IPS-15b (cell line): Measurements from ENCODE around the gene MPRIP.

ENCODE experiments used
- H3K27me3 ChIP-seq: one replicate; pipeline ENCODE4 v1.6.1; 2013; ENCODE audit warnings: low read length; ENCODE audit not compliant: control insufficient read depth, insufficient read depth
- H3K36me3 ChIP-seq: one replicate; pipeline ENCODE4 v1.6.1; 2013; ENCODE audit warnings: low read length; ENCODE audit not compliant: control insufficient read depth, insufficient read depth
- H3K4me1 ChIP-seq: one replicate; pipeline ENCODE4 v1.6.1; 2013; ENCODE audit warnings: mild to moderate bottlenecking, low read length; ENCODE audit not compliant: control insufficient read depth, insufficient read depth
- H3K4me3 ChIP-seq: one replicate; pipeline ENCODE4 v1.5.1; 2013; ENCODE audit warnings: low read depth, low read length
- H3K9ac ChIP-seq: one replicate; pipeline ENCODE4 v1.6.1; 2013; ENCODE audit warnings: low read depth, mild to moderate bottlenecking, low read length
- H3K9me3 ChIP-seq: one replicate; pipeline ENCODE4 v1.6.1; 2013; ENCODE audit warnings: mild to moderate bottlenecking, low read length; ENCODE audit not compliant: control insufficient read depth, insufficient read depth

MPRIP gene

GRCh38 chr17:17025621-17026020 lies 16.6 kb upstream of the MPRIP start:
- Histone ChIP-seq H3K9ac (no peak overlapping the region), H3K4me3 (no peak overlapping the region), H3K9me3 (no peaks in the 10 kb centered on the region), H3K36me3 (no peaks in the 10 kb centered on the region), H3K27me3 (no peaks in the 10 kb centered on the region), H3K4me1 (peaks cover 8% of the 10 kb centered on the region)

DNA sequence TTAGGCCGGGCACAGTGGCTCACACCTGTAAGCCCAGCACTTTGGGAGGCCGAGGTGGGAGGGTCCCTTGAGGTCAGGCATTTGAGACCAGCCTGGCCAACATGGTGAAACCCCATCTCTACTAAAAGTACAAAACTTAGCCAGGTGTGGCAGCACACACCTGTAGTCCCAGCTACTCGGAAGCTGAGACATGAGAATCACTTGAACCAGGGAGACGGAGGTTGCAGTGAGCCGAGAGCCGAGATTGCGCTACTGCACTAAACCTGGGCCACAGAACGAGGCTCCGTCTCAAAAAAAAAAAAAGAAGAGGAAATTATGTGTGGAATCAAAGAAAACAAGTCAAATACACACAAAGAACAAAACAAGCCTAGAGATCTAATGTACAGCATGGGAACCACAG lies 16.1 kb upstream of the MPRIP start:
- Histone ChIP-seq H3K4me1 (peaks cover 8% of the 10 kb centered on the region), H3K9ac (no peak overlapping the region), H3K36me3 (no peaks in the 10 kb centered on the region), H3K9me3 (no peaks in the 10 kb centered on the region), H3K4me3 (no peak overlapping the region), H3K27me3 (no peaks in the 10 kb centered on the region)

- H3K36me3 ChIP-seq: no peaks in the 10 kb centered on the region
- H3K27me3 ChIP-seq: no peaks in the 10 kb centered on the region
- no peak overlapping the region for H3K4me3 ChIP-seq
- no peak overlapping the region for H3K9ac ChIP-seq
- no peaks in the 10 kb centered on the region for H3K9me3 ChIP-seq
- peaks cover 8% of the 10 kb centered on the region for H3K4me1 ChIP-seq
Observed at GRCh38 chr17:17027442-17028058, 14.7 kb upstream of the MPRIP start.

DNA sequence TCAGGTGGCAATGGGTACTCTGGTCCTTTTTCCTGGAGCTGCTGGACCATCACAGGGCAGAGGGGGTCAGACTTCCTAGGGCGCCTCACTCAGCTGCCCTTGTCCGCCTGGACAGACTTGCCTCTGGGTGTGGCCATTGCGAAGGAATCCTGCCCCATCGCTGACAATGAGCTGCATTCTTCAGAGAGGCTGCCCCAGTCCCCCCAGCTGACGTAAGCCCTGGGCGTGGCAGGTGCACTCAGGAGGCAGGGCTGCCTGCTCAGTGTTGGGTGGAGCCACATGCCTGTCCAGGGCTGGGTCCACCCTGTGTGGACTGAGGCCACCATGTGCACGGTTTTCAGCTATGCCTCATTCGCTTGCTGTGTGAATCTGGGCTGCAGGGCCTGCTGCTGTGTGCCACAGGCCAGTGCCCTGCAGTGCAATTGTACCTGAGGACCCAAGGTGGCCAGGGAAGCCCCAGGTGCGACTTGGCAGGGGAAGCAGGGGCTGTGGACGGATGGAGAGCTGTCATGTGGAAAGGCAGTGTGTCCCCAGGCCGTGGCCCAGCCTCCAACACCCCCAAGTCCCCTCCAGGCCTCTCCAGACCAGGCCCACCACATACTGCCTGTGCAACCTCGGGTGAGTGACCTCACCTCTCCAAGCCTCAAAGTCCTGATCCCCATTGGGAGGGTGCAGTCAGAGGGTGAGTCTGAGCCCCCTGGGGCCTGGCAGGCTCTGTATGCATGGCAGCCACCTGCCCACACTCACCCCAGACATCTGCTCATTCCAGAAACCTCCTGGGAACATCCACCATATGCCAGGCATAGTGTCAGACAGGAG lies 14.0 kb upstream of the MPRIP start:
- Histone ChIP-seq H3K9me3 (no peaks in the 10 kb centered on the region), H3K9ac (peak overlapping the region; percentile 8), H3K4me1 (peaks cover 8% of the 10 kb centered on the region), H3K27me3 (no peaks in the 10 kb centered on the region), H3K4me3 (peak overlapping the region; percentile 2), H3K36me3 (no peaks in the 10 kb centered on the region)

DNA sequence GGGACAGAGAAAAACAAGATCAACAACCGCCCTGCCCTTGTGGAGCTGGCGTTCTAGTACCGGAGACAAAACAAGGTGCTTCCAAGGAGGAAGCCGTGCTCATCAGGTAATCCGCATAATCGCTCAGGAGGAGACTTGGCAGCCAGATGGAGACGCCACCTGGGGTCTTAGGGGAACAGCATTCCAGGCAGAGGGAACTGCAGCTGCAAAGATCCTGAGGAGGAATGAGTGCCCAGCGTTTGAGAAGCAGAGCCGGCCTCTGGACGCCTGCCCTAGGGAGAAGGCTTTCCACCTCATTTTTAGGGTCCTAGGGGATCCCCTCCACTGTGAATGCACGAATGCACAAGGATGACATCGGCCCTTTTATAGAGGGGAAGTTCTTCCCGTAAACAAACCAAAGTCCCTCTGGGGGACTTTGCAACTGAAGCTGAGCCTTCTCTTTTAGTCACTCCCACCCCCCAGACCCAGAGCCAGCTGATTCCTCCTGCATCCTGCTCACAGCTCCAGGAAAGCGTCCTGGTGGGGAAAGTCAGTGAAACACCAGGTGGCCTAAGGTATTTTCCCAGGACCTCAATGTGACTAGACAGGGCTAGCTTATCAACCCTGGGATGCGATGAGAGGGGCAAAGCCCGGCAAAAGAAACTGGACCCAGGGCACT lies 13.2 kb upstream of the MPRIP start:
- H3K9me3 ChIP-seq: no peaks in the 10 kb centered on the region
- no peak overlapping the region for H3K4me3 ChIP-seq
- H3K9ac ChIP-seq: no peak overlapping the region
- H3K4me1 ChIP-seq: peaks cover 8% of the 10 kb centered on the region
- no peaks in the 10 kb centered on the region for H3K36me3 ChIP-seq
- H3K27me3 ChIP-seq: no peaks in the 10 kb centered on the region

DNA sequence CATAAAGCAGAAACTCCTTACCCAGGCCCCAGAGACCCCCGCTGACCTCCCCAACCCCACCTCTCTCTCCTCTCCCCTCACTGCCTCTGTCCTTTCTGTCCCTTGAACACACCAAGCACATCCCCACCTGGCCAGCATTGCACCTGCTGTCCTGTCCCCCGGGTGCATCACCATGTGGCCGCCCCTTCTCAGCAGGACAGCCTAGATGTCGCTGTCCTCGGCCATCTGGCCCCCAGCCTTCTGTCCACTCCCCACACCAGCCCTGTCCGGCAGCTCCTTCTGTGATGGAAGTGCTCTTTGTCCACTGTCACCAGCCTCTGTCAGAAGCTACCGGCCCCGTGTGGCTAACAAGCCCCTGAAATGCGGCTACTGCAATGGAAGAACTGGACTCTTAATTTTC lies 12.3 kb upstream of the MPRIP start:
- Histone ChIP-seq H3K27me3 (no peaks in the 10 kb centered on the region), H3K4me1 (peaks cover 8% of the 10 kb centered on the region), H3K36me3 (no peaks in the 10 kb centered on the region), H3K9ac (no peak overlapping the region), H3K4me3 (no peak overlapping the region), H3K9me3 (no peaks in the 10 kb centered on the region)

- Histone ChIP-seq H3K4me1 (peaks cover 8% of the 10 kb centered on the region), H3K9ac (no peak overlapping the region), H3K36me3 (no peaks in the 10 kb centered on the region), H3K9me3 (no peaks in the 10 kb centered on the region), H3K4me3 (no peak overlapping the region), H3K27me3 (no peaks in the 10 kb centered on the region)
Observed at GRCh38 chr17:17030515-17031211, 11.6 kb upstream of the MPRIP start.

GRCh38 chr17:17032131-17032692 lies 10.0 kb upstream of the MPRIP start:
- no peaks in the 10 kb centered on the region for H3K36me3 ChIP-seq
- no peak overlapping the region for H3K4me3 ChIP-seq
- no peaks in the 10 kb centered on the region for H3K27me3 ChIP-seq
- H3K4me1 ChIP-seq: peaks cover 8% of the 10 kb centered on the region
- no peaks in the 10 kb centered on the region for H3K9me3 ChIP-seq
- H3K9ac ChIP-seq: no peak overlapping the region

DNA sequence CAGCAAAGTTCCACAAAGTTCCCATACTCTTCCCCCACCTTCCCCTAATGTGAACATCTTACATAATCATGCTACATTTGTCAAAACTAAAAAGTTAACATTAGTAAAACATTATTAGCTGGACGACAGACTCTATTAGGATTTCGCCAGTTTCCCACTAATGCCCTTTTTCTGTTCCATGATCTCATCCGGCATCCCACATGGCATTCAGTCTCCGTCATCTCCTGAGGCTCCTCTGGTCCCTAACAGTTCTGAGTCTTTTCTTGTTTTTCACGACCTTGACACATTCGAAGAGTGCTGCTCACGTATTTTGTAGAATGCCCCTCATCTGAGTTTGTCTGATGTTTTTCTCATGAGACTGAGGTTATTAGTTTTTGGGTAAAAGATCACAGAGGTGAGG lies 8.8 kb upstream of the MPRIP start:
- Histone ChIP-seq H3K27me3 (no peaks in the 10 kb centered on the region), H3K9ac (no peak overlapping the region), H3K4me3 (no peak overlapping the region), H3K36me3 (no peaks in the 10 kb centered on the region), H3K9me3 (no peaks in the 10 kb centered on the region), H3K4me1 (peaks cover 5% of the 10 kb centered on the region)

GRCh38 chr17:17034026-17034425 lies 8.2 kb upstream of the MPRIP start:
- peaks cover 2% of the 10 kb centered on the region for H3K4me1 ChIP-seq
- no peak overlapping the region for H3K4me3 ChIP-seq
- no peaks in the 10 kb centered on the region for H3K27me3 ChIP-seq
- H3K9ac ChIP-seq: no peak overlapping the region
- H3K36me3 ChIP-seq: no peaks in the 10 kb centered on the region
- H3K9me3 ChIP-seq: no peaks in the 10 kb centered on the region

GRCh38 chr17:17034496-17035075 lies 7.7 kb upstream of the MPRIP start:
- Histone ChIP-seq H3K9me3 (no peaks in the 10 kb centered on the region), H3K27me3 (no peaks in the 10 kb centered on the region), H3K9ac (no peak overlapping the region), H3K4me3 (no peak overlapping the region), H3K4me1 (no peaks in the 10 kb centered on the region), H3K36me3 (no peaks in the 10 kb centered on the region)
